GM12878 (cell line): Measurements from ENCODE around the gene PLEKHG4B.

Experiments
- BRCA1 ChIP-seq: IDR thresholded peaks from 2 replicates; pipeline ENCODE4 v1.6.1; 2011; ENCODE audit warnings: low read depth, low read length, improper control_type of control experiment
- CBX5 ChIP-seq: sonication (generic); IDR thresholded peaks from 2 replicates; pipeline ENCODE4 v1.6.1; 2016; ENCODE audit warnings: low read depth, moderate library complexity, mild to moderate bottlenecking, inconsistent platforms
- CEBPB ChIP-seq, 2 experiments: fragments of 150-350 bp in 1 of 2; IDR thresholded peaks; 2 replicates each; pipeline ENCODE4 v1.6.1; 2012 to 2014; ENCODE audit warnings: low read depth in 2 of 2, low read length in 2 of 2, borderline replicate concordance in 1 of 2, inconsistent platforms in 1 of 2
- EP300 ChIP-seq, 2 experiments: fragments of 150-350 bp in 1 of 2; IDR thresholded peaks; 2 replicates each; pipeline ENCODE4 v1.6.1; 2011 to 2012; ENCODE audit warnings: low read depth in 2 of 2, low read length in 2 of 2, borderline replicate concordance in 1 of 2, improper control_type of control experiment in 1 of 2, inconsistent platforms in 1 of 2; ENCODE audit not compliant: control insufficient read depth in 1 of 2
- EZH2 ChIP-seq: IDR thresholded peaks from 2 replicates; pipeline ENCODE4 v1.6.1; 2012; ENCODE audit warnings: low read depth, mild to moderate bottlenecking, control low read depth, inconsistent platforms, low read length, borderline replicate concordance; ENCODE audit not compliant: control insufficient read depth
- POLR2A ChIP-seq: IDR thresholded peaks from 2 replicates; pipeline ENCODE4 v1.6.1; 2011; ENCODE audit warnings: low read depth, mild to moderate bottlenecking, low read length
- STAT1 ChIP-seq: fragments of 450-650 bp; conservative IDR thresholded peaks from 2 replicates; pipeline ENCODE4 v1.6.1; 2014; ENCODE audit warnings: antibody characterized with exemption, mild to moderate bottlenecking
- ZZZ3 ChIP-seq: IDR thresholded peaks from 2 replicates; pipeline ENCODE4 v1.6.1; 2011; ENCODE audit warnings: low read depth; ENCODE audit not compliant: control insufficient read depth, insufficient read length
- TF ChIP-seq, protein P1 (sequence below): IDR thresholded peaks from 2 replicates; pipeline ENCODE4 v1.6.1; 2012; ENCODE audit warnings: low read length, inconsistent platforms
- TF ChIP-seq, protein P2 (sequence below), 3 experiments: IDR thresholded peaks in 2 of 3; conservative IDR thresholded peaks in 1 of 3; 2 replicates each; pipeline ENCODE4 v1.5.1; 2011; ENCODE audit warnings: low read depth in 3 of 3, low read length in 3 of 3, mild to moderate bottlenecking in 3 of 3, control low read depth in 2 of 3, moderate library complexity in 2 of 3, inconsistent platforms in 1 of 3, mixed read lengths in 1 of 3; ENCODE audit not compliant: control insufficient read depth in 2 of 3, insufficient read depth in 1 of 3; ENCODE audit errors: extremely low read depth in 1 of 3
- TF ChIP-seq, protein P3 (sequence below): fragments of 450-650 bp; IDR thresholded peaks from 2 replicates; pipeline ENCODE4 v1.6.1; 2016; ENCODE audit warnings: mild to moderate bottlenecking, moderate library complexity, borderline replicate concordance
- TF ChIP-seq, protein P4 (sequence below): IDR thresholded peaks from 2 replicates; pipeline ENCODE4 v1.6.1; 2012; ENCODE audit warnings: low read depth, low read length, improper control_type of control experiment
- TF ChIP-seq, protein P5 (sequence below): IDR thresholded peaks from 2 replicates; pipeline ENCODE4 v1.6.1; 2012; ENCODE audit warnings: low read depth, low read length, improper control_type of control experiment

DNA sequence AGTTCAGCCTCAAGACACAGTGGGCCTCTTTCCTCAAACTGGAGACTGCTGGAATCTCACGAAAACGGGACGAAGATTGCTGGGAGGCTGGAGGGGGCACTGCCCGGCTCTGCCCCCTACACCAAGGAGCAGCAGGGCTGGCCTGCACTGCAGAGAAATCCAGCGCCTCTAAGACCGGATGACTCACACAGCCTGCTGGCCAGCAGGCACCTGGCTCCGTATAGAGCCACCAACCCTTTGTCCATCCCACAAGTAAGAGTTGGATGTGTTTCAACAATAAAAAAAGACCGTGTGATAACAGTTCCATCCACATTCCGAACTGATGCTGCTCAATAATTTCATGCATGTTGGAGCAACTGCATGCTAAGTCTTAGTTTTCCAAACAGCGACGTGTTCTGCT is 114.4 kb downstream of the PLEKHG4B start:
- TF ChIP-seq POLR2A (no peak), ZZZ3 (no peak), EP300 (IDR thresholded peaks at IDR 0.05; ENCODE audit: borderline replicate concordance in 1 of 2, control insufficient read depth in 1 of 2, low read depth in 2 of 2, low read length in 2 of 2) (no peak), EZH2 (no peak), CEBPB (IDR thresholded peaks at IDR 0.05; ENCODE audit: borderline replicate concordance in 1 of 2, low read depth in 2 of 2, low read length in 2 of 2) (no peak), STAT1 (no peak), CBX5 (no peak), BRCA1 (no peak)
- TF ChIP-seq, protein P1, sequence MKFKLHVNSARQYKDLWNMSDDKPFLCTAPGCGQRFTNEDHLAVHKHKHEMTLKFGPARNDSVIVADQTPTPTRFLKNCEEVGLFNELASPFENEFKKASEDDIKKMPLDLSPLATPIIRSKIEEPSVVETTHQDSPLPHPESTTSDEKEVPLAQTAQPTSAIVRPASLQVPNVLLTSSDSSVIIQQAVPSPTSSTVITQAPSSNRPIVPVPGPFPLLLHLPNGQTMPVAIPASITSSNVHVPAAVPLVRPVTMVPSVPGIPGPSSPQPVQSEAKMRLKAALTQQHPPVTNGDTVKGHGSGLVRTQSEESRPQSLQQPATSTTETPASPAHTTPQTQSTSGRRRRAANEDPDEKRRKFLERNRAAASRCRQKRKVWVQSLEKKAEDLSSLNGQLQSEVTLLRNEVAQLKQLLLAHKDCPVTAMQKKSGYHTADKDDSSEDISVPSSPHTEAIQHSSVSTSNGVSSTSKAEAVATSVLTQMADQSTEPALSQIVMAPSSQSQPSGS: no peak
- TF ChIP-seq, protein P2, sequence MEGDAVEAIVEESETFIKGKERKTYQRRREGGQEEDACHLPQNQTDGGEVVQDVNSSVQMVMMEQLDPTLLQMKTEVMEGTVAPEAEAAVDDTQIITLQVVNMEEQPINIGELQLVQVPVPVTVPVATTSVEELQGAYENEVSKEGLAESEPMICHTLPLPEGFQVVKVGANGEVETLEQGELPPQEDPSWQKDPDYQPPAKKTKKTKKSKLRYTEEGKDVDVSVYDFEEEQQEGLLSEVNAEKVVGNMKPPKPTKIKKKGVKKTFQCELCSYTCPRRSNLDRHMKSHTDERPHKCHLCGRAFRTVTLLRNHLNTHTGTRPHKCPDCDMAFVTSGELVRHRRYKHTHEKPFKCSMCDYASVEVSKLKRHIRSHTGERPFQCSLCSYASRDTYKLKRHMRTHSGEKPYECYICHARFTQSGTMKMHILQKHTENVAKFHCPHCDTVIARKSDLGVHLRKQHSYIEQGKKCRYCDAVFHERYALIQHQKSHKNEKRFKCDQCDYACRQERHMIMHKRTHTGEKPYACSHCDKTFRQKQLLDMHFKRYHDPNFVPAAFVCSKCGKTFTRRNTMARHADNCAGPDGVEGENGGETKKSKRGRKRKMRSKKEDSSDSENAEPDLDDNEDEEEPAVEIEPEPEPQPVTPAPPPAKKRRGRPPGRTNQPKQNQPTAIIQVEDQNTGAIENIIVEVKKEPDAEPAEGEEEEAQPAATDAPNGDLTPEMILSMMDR (IDR thresholded peaks at IDR 0.05 in 2 of 3, conservative IDR thresholded peaks at IDR 0.05 in 1 of 3; ENCODE audit: control insufficient read depth in 2 of 3, extremely low read depth in 1 of 3, insufficient read depth in 1 of 3, low read depth in 3 of 3, low read length in 3 of 3): no peak
- TF ChIP-seq, protein P3, sequence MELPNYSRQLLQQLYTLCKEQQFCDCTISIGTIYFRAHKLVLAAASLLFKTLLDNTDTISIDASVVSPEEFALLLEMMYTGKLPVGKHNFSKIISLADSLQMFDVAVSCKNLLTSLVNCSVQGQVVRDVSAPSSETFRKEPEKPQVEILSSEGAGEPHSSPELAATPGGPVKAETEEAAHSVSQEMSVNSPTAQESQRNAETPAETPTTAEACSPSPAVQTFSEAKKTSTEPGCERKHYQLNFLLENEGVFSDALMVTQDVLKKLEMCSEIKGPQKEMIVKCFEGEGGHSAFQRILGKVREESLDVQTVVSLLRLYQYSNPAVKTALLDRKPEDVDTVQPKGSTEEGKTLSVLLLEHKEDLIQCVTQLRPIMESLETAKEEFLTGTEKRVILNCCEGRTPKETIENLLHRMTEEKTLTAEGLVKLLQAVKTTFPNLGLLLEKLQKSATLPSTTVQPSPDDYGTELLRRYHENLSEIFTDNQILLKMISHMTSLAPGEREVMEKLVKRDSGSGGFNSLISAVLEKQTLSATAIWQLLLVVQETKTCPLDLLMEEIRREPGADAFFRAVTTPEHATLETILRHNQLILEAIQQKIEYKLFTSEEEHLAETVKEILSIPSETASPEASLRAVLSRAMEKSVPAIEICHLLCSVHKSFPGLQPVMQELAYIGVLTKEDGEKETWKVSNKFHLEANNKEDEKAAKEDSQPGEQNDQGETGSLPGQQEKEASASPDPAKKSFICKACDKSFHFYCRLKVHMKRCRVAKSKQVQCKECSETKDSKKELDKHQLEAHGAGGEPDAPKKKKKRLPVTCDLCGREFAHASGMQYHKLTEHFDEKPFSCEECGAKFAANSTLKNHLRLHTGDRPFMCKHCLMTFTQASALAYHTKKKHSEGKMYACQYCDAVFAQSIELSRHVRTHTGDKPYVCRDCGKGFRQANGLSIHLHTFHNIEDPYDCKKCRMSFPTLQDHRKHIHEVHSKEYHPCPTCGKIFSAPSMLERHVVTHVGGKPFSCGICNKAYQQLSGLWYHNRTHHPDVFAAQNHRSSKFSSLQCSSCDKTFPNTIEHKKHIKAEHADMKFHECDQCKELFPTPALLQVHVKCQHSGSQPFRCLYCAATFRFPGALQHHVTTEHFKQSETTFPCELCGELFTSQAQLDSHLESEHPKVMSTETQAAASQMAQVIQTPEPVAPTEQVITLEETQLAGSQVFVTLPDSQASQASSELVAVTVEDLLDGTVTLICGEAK: no peak
- TF ChIP-seq, protein P4, sequence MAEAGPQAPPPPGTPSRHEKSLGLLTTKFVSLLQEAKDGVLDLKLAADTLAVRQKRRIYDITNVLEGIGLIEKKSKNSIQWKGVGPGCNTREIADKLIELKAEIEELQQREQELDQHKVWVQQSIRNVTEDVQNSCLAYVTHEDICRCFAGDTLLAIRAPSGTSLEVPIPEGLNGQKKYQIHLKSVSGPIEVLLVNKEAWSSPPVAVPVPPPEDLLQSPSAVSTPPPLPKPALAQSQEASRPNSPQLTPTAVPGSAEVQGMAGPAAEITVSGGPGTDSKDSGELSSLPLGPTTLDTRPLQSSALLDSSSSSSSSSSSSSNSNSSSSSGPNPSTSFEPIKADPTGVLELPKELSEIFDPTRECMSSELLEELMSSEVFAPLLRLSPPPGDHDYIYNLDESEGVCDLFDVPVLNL: no peak
- TF ChIP-seq, protein P5, sequence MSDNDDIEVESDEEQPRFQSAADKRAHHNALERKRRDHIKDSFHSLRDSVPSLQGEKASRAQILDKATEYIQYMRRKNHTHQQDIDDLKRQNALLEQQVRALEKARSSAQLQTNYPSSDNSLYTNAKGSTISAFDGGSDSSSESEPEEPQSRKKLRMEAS: no peak
